Germinal center (tissue), 1 donor: ENCODE measurements around the gene CMTM8.
"Not testable (repeated sequence)": the region's sequence is repeated elsewhere in the genome, so short reads cannot be mapped to it uniquely, and the experiment has no call there.

ENCODE experiments used
- DNase-seq: peaks from one replicate; pipeline ENCODE4 v3.0.0; 2012; ENCODE audit warnings: mixed read lengths, low spot score

The CMTM8 gene

DNA sequence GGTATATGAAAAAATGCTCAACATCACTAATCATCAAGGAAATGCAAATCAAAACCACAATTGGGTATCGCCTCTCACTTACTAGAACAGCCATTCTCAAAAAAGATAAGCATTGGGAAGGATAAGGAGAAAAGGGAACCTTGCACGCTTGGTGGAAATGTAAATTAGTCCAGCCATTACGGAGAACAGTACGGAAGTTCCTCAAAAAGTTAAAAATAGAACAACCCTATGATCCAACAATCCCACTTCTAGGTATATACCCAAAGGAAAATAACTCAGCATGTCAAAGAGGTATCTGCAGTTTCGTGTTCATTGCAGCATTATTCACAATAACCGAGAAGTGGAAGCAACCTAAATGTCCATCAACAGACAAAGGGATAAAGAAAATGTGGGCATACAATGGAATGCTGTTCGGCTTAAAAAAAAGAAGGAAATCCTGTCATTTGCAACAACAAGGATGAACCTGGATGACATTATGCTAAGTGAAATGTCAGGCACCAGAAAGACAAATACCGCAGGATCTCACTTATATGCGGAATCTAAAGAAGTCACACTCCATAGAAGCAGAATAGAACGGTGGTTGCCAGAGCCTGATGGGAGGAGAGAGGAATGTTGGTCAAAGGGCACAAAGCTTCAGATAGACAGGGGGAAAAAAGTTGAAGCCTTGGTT lies 141.5 kb downstream of the CMTM8 start:
- no peak for DNase-seq

DNA sequence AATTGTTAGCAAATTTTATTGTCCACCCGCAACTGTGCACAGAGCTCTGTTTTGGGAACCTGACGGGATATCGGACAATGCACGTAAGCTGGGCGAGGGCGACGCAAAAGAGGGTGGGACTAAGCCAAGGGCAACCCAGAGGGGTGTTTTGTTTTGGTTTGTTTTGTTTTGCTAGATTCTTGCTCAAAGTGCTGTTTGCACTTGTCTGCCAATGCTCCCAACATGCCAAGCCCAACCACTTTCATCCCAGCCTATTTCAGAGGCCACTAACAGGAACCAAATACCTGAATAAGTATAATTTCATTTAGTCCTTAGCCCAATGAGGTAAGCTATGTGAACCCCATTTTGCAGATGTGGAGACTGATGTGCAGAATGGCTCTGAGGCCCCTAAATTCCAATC lies 143.4 kb downstream of the CMTM8 start:
- no peak for DNase-seq

DNA sequence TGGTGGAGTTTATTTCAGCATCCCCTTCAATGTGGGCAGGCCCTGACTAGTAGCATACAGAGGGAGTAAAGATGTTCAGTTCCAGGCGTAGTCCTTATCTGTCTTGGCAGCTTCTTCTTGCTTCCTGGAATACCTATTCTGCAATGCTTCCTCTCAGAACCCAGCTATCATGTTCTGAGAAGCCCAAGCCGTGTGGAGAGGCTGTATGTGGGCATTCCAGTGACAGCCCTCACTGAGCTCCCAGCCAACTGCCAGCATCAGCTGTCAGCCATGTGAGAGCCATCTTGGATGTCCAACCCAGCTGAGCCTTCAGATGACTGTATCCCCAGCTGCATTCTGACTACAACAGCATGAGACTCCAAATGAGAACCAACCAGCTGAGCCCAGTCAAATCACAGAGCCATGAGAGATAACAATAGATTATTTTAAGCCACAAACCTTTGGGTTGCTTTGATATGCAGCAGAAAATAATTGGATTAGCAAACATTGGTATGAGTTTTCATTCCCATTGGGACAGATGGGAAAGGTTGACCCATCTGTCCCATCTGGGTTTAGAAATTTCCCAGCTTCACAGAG lies 144.7 kb downstream of the CMTM8 start:
- no peak for DNase-seq

DNA sequence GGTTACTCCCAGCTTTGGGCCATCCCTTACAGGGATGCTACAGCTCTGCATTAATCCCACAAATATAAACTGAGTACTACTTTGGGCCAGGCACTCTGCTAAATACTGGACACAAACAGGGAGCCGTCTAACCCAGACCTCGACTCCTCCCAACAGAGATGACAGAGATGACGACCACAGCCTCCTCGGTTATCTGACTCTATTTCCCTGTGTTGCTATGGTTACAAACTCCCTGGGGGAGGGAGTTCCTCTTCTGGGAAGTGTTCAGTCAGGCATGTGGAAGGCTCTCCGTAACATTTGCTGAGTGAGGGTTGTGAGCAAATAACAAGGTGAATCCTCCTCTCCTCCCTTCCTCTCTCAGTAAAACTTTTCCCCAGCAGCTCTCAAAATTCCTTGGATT lies 146.5 kb downstream of the CMTM8 start:
- DNase-seq: no peak

DNA sequence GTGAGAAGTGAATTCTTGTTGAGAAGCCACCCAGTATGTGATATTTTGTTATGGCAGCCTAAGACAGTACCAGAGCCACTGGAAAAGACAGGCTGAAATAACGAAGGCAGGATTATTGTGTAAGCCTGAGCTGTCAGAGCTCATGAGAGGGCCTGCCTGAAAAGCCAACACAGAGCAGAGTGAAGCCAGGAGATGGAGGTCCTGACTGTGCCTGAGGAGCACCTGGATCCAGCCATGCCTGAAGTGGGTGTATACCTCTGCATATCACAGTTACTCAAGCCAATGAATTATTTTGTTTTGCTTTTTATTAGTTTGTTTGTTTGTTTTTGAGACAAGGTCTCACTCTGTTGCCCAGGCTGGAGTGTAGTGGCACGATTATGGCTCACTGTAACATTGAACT lies 149.0 kb downstream of the CMTM8 start:
- no peak for DNase-seq

DNA sequence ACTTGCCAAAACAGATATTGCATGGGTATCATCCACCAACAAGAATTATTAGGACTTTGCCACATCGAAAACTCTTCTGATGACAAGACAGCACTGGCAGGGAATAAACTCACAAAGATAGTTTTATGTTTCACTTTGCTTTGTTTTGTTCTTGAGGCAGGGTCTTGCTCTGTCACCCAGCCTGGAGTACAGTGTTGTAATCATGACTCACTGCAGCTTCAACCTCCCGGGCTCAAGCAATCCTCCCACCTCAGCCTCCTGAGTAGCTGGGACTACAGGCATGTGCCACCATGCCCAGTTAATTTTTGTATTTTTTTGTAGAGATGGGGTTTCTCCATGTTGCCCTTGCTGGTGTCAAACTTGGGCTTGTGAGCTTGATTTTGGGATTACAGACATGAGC lies 151.1 kb downstream of the CMTM8 start:
- not testable (repeated sequence) for DNase-seq

DNA sequence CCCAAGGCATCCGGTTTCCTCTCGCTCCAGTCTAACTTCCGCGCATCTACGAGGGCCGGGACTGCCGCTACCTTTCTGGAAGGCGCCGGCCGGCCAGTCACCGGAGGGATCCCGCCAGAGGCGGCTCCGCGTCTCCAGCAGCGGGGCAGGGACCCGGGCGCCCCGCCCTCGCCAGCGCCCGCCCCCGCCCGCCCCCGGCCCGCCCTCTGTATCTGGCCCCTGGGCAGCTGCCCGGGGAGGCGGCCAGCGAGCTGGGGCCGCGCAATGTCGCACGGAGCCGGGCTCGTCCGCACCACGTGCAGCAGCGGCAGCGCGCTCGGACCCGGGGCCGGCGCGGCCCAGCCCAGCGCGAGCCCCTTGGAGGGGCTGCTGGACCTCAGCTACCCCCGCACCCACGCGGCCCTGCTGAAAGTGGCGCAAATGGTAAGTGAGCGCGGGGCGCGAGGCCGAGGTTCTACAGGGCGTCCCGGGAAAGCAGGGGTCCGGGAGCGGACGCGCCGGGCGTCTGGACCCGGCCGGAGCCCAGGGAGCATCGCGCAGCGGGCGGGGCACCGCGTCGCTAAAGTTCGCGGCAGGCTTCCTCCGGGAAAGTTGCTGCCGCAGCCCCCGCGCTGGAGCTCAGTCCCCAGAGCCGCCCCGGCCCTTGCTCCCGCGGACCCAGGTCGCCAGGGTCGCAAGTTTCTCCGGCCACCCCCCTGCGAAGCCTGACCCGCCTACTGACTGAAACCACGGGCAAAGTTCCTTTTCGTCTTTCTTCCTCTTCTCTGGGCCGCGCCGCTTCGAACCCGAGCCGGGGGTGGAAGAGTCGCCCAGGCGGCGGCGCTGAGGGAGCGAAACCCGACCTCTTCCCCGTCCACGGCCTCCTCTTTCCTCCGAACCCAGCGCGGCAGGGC lies 153.4 kb downstream of the CMTM8 start, which contains the start of gene CMTM7:
Gene CMTM7, plus strand, starts transcription at position 211 of the 893 bp plus-strand sequence. Its CDS starts 54 bp downstream, at position 265.
- peak; percentile 38 for DNase-seq

DNA sequence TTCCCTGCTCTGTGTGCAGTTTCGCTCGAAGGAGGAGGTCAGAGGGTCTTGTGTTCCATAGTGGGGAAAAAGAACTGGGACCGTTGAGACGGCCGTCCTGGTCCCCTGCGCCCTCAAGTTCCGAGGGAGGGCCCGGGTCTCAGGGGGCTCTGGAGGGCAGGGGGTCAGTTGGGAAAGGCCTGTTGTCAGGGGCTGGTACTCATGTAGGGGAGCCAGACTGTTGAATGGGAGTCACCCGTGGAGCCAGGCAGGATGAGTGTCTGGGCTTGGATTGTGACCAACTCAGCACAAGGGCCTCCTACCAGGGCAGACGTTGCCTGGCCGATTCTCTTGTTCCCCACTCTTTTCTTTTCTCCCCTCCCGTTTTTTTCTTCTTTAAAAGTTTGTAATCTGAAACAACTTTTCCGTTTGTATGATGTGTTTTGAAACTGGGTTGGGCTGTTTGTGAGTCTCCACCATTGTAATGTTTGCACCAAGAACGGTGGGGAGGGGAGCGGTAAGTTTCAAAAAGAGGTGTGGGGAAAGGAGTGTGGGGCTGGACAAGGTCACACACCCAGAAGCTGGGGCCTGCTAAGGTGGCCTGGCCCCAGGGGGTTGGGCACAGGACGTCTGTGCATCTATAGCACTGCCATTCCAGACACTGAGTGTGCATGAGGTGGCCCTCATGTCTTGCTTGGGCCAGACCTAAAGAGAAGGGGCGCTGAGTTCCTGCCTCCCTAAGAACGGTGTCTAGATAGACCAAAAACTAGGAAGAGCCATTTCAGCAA lies 154.2 kb downstream of the CMTM8 start:
- no peak for DNase-seq

DNA sequence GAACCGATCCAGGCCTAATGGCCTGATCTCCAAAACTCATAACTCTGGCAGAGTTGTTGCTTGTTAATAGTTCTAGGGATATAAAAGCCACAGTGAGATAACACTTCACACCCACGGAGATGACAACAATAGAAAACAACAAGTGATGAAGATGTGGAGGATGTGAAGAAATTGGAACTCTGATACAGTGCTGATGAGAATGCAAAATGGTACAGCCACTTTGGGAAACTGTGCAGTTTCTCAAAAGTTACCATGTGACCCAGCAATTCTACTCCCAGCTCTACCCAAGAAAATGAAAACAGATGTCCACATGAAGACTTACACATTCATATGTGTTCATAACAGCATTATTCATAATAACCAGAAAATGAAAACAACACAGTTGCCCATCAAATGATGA lies 157.0 kb downstream of the CMTM8 start:
- no peak for DNase-seq

DNA sequence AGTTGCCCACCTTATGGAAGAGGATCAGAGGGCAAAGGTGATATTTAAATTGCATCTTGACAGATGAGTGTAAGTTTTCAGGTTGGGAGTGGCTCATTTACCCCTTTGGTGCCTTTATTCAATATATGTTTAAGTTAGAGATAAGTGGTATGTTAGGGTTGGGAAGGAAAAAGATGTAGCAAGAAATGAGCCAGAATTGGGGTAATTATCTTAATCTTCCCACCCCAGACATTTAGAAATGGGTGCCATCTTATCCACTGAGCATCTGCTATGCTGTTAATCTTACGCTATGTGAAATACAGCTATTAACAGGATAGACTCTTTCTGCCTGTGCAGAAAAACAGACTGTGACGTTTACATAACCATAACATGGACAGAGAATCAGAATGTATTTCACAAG lies 159.5 kb downstream of the CMTM8 start:
- no peak for DNase-seq

DNA sequence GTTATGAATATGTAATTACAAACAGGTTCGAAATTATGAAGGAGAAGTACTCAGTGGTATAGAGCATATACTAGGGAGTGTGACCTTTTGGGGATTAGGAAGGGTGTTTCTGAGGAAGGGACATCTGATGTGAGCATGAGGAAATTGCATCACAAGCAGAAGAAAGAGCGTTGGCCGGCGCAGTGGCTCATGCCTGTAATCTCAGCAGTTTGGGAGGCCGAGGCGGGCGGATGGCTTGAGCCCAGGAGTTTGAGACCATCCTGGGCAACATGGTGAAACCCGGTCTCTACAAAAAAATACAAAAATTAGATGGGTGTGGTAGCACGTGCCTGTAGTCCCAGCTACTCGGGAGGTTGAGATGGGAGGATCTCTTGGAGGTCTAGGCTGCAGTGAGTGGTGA lies 160.1 kb downstream of the CMTM8 start:
- DNase-seq: no peak

DNA sequence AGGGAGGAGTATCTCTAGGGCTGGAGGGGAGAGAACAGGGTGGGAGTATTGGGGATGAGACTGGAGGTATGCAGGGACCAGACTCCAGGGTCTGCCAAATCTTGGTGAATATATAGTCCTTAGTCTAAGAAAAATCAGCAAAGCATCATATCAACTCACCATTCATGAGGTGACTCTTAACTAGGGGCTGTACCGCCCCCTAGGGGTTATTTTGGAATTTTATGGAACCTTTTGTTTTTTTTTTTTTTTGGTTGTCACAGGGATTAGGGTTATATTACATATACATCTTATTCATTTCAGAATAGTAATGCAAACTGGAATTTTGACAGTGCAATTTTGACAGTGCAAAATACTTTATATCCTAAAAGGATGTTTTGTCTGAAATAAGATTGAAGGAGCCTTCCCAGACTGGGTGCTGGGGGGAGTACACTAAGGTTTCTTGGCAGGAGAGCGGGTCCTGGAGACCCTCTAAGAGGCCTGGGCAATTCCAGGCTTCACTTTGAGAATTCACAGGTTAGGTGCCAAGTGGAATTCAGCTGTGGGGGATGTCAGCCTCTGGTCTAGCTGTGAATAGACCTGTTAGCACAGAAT lies 160.6 kb downstream of the CMTM8 start:
- peak; percentile 40 for DNase-seq

DNA sequence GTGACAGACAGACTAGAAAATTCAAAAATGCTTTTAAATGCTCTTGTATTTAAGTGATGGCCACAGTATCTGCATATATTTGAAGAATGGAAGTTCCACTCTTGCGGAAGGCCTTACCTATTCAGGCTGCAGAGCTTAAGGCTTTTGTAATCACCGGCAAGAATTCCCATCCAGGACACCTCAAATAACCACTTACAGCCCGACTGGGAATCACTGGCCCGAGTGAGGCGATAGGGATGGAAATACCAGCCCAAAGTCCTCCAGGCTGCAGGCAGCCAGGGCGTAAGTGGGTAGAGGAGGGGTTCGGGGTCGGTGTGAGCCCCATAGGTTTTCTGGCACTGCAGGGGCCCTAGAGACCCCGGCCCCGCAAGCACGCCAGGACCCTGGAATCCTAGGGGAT lies 162.6 kb downstream of the CMTM8 start:
- no peak for DNase-seq

DNA sequence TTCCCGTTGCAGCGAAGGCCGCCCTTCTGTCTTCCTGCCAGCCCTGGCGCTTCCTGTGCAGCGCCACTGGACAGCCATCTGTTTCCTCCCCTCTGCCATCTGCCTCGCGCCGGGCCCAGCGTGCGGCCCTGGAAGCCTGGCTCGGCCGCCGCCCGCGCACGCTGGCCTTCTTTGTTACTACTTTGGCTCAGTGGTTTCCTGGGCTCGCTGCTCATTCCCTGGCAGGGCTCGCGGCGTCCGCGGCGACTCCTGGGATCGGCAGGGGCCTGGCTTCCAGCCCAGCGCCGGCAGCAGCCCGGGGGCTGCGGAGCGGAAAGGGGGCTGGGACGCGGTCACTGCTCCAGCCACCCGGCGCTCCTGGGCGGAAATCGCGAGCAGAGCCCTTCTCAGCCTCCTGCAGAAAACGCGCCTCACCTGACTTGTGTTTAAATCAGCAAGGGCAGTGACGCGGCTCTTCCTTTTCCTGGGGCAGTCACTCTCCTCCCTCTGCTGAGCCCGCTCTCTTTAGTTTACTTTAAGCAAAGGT lies 163.1 kb downstream of the CMTM8 start:
- peak; percentile 40 for DNase-seq

DNA sequence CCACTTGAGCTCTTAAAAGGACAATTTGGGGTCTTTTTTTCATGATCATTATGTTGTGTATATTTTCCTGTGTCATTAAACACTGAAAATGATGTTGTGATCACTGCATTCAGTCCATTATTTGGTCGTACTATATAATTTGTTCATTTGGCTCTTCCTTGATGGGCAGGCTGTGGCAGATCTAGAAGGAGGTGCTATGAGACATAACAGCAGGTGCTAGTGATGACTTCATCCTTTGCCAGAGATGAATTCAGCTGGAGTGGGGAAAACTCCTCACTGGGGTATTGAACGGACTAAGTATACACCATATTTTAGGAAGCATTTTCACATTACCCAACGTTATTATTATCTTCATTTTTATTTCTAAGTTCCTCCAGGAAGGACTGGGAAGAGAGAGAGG lies 165.2 kb downstream of the CMTM8 start:
- no peak for DNase-seq

DNA sequence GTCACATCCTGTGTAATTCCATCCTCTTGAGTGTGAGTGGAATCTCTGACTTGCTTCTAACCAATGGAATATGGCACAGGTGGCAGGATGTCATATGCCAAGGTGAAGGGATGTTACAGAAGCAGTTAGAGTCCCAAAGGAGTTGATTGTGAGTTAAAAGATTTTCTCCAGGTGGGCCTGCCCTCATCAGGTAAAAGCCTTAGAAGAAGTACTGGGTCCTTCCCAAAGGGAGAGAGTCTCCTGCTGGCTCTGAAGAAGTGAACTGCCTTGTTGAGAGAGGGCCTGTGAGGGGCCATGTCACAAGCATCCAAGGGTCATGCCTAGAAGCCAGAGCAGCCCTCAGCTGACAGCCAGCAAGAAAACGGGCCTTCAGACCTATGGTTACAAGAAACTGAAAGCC lies 166.2 kb downstream of the CMTM8 start:
- DNase-seq: no peak

DNA sequence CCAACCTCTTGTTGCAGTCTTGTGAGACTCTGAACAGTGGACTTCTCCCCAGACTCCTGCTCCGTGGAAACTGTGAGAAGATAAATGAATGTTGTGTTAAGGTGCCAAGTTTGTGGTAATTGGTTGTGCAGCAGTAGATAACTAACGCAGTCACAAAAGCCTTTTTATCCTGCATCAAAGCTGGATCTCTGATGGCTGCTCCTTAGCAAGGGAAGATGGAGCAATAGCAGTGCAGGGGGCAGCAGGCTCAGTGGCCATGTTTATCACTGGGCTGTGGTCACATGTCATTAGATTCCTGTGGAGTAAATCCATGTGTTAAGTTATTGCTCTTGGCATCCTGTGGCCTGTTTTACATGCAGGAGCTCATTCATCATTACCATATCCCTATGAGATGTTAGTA lies 166.7 kb downstream of the CMTM8 start:
- DNase-seq: no peak

DNA sequence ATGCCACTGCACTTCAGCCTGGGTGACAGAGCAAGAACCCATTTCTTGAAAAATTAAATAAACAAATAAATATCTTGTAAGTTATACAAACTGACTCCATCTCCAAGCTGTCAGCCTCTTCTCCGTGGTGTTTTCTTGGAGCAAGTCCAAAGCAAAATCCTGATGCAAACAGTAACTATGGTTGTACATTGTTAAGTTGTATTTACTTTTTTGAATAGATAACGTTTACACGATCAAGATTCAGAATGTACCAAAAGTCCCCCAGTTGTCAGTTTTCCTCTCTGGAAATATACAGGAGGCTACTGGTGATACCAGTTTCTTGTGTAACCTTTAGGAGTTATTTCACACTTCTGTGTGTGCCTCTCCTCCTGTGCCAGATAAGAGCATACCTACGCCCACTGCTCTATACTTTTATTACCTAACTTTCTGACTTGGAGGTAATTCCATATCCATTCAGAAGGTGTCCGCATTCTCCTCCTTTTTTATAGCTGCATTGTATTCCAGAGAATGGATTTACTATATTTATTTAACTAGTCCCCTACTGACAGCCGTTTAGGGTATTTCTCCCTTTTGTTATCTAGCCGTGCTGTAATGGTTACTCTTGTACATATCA lies 167.3 kb downstream of the CMTM8 start:
- no peak for DNase-seq

DNA sequence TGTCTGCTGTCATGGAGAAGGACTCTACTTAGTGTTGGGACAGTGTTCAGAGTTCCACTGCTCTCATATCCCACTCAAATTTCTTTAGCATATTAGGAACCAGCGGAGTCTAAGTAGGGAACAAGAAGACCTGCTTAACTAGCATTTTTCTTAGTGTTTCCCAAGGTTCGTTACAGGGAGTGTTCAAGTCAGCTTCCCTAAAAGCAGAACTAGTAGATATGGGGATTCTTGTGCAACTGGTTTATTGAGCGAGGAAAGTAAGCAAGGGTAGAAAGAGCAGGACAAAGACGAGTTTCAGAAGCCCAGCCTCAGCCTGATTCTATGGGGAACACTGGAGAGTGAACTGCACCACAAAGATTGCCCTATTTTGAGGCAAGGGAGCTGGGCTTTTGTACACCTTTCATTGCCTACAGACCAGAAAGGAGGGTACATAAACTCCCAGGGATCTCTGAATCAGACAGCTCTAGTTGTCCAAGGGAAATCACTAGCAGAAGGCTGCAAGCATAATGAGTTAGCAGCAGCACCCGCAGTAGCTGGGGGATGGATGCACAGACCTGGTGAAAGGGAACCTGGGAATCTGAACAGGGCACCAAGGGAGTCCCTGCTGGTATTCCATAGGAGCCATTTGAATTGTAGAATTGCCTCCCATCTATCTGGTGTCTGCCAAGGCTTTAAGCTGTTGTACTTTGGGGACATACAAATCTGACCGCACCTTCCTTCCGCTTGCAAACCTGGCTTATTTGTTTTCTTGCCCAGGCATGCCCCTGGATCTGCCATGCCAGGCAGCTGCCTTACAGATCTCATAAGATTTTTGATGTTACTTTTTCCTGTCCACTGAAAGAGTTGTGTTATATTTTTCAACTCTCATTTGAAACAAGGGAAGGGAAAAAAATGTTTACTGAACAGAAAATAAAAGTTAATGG lies 168.3 kb downstream of the CMTM8 start:
- no peak for DNase-seq
